ENCODE measurements around the gene HIBCH. TPM values are rescaled to one million over a fixed set of nuclear protein-coding genes. Genes with fewer than 3 reads are reported as not detected.

Gene HIBCH
- total RNA-seq, 1 donor from 2014 or later: 64.0 TPM

DNA sequence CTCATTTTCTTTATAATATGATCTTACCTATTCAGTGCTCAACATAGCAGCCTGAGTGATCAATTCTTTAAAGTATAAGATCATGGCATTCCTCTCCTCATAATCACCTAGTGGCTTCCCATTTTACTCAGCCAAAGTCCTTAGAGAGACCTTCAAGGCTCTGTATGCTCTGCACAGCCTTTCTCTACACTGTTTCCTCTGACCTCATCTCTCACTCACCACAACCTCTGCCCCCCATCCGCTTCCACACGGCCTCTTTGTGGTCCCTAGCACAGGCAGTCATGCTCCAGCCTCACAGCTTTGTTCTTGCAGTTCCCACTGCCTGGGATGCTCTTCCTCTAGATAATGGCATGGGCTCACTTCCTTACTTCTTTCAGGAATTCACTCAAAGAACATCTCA, 109.2 kb downstream of the HIBCH start:
- no peak for DNase-seq (ENCODE audit: low spot score in 2 of 2, unreplicated experiment in 2 of 2)
- Mint-ChIP-seq H3K27me3 (ENCODE audit: low read depth) (no peaks in the 10 kb centered on the region), H3K4me3 (no peak overlapping the region), H3K4me1 (peaks cover 20% of the 10 kb centered on the region), H3K9me3 (no peaks in the 10 kb centered on the region), H3K36me3 (peaks cover 4% of the 10 kb centered on the region), H3K27ac (no peak overlapping the region)
- TF ChIP-seq, protein P1, sequence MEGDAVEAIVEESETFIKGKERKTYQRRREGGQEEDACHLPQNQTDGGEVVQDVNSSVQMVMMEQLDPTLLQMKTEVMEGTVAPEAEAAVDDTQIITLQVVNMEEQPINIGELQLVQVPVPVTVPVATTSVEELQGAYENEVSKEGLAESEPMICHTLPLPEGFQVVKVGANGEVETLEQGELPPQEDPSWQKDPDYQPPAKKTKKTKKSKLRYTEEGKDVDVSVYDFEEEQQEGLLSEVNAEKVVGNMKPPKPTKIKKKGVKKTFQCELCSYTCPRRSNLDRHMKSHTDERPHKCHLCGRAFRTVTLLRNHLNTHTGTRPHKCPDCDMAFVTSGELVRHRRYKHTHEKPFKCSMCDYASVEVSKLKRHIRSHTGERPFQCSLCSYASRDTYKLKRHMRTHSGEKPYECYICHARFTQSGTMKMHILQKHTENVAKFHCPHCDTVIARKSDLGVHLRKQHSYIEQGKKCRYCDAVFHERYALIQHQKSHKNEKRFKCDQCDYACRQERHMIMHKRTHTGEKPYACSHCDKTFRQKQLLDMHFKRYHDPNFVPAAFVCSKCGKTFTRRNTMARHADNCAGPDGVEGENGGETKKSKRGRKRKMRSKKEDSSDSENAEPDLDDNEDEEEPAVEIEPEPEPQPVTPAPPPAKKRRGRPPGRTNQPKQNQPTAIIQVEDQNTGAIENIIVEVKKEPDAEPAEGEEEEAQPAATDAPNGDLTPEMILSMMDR (IDR thresholded peaks at IDR 0.05; ENCODE audit: unreplicated experiment): no peak

DNA sequence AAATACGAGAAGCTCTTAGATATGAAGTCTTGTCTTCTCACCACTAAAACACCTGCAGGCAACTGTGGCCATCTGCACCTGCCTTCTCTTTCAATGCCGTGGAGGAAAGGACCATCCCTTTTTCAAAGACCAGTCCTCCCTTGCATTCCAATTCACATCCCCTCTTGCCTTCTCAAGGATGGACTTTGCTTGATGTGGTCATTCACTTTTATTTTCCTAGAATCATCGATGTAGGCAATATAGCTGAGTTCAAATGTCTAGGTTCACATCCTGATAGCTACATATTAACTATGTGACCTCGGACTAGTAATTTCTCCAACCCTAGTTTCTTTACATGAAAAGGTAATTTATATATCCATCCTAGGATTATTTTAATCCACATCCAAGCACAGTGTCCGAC, 110.1 kb downstream of the HIBCH start:
- H3K4me1 Mint-ChIP-seq: peaks cover 15% of the 10 kb centered on the region
- DNase-seq (ENCODE audit: low spot score in 2 of 2, unreplicated experiment in 2 of 2): no peak
- peaks cover 5% of the 10 kb centered on the region for H3K36me3 Mint-ChIP-seq
- TF ChIP-seq, protein P1 (IDR thresholded peaks at IDR 0.05; ENCODE audit: unreplicated experiment): no peak
- H3K4me3 Mint-ChIP-seq: no peak overlapping the region
- H3K27me3 Mint-ChIP-seq (ENCODE audit: low read depth): no peaks in the 10 kb centered on the region
- no peak overlapping the region for H3K27ac Mint-ChIP-seq
- H3K9me3 Mint-ChIP-seq: no peaks in the 10 kb centered on the region

DNA sequence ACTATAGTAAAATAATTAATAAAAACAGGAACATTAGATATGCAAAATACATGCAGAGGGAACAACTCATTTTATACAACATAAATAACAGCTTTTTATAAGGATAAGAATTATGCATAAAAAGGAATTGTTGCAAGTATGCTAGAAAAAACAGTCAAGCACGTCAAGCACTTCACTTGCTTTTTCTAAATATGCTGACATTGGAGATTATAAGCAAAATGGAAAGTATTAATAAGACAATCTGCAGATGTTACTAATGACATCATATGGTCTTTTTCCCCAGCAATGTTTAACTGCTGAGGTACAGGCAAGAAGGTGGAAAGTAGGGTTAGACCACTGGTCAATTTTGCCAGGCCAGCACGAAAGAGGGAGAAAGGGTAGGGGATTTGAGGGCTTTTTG, 111.7 kb downstream of the HIBCH start:
- no peaks in the 10 kb centered on the region for H3K9me3 Mint-ChIP-seq
- no peak overlapping the region for H3K27ac Mint-ChIP-seq
- no peak overlapping the region for H3K4me3 Mint-ChIP-seq
- no peaks in the 10 kb centered on the region for H3K27me3 Mint-ChIP-seq (ENCODE audit: low read depth)
- H3K36me3 Mint-ChIP-seq: peaks cover 10% of the 10 kb centered on the region
- TF ChIP-seq, protein P1 (IDR thresholded peaks at IDR 0.05; ENCODE audit: unreplicated experiment): no peak
- no peak for DNase-seq (ENCODE audit: low spot score in 2 of 2, unreplicated experiment in 2 of 2)
- H3K4me1 Mint-ChIP-seq: peaks cover 6% of the 10 kb centered on the region

DNA sequence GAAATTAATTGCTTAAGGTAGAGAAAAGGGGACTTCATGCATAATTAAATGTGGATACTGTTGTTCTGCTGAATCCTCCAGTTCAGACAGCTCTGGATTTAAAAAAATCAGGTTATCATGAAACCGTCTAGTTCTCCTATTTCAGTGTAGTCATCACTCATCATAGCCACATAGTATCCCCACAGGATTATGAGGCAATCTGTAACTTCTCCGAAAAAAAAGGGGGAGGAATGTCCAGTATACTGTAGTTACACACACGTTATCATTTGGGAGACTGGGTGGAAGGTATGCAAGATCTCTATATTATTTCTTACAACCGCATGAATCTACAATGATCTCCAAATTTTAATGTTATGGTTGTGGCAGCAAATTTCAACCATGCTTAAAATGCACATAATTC, 114.0 kb downstream of the HIBCH start:
- DNase-seq (ENCODE audit: low spot score in 2 of 2, unreplicated experiment in 2 of 2): no peak
- peaks cover 13% of the 10 kb centered on the region for H3K4me1 Mint-ChIP-seq
- H3K4me3 Mint-ChIP-seq: no peak overlapping the region
- H3K27ac Mint-ChIP-seq: no peak overlapping the region
- peaks cover 12% of the 10 kb centered on the region for H3K36me3 Mint-ChIP-seq
- no peaks in the 10 kb centered on the region for H3K9me3 Mint-ChIP-seq
- H3K27me3 Mint-ChIP-seq (ENCODE audit: low read depth): no peaks in the 10 kb centered on the region
- TF ChIP-seq, protein P1 (IDR thresholded peaks at IDR 0.05; ENCODE audit: unreplicated experiment): no peak

DNA sequence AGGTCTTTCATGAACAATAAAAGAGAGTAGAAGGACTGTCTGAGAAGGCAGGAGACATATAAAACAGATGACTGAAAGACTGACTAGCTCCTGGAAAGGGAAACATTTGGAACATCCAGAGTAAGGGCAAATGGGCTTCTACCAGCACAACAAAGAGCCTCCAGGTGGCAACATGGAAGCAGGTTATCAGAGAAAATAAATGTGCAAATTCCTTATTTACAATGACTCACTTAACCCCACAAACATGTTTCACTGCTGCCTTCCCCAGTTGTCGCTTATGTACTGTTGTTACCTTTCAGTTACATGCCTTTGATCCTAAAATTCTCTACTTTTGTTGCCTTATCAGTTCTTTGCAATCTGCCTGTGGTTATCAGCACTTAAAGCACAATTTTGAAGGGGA, 117.0 kb downstream of the HIBCH start:
- no peaks in the 10 kb centered on the region for H3K27me3 Mint-ChIP-seq (ENCODE audit: low read depth)
- TF ChIP-seq, protein P1 (IDR thresholded peaks at IDR 0.05; ENCODE audit: unreplicated experiment): no peak
- H3K27ac Mint-ChIP-seq: no peak overlapping the region
- H3K36me3 Mint-ChIP-seq: peaks cover 30% of the 10 kb centered on the region
- DNase-seq (ENCODE audit: low spot score in 2 of 2, unreplicated experiment in 2 of 2): no peak
- H3K4me3 Mint-ChIP-seq: no peak overlapping the region
- peaks cover 13% of the 10 kb centered on the region for H3K4me1 Mint-ChIP-seq
- H3K9me3 Mint-ChIP-seq: no peaks in the 10 kb centered on the region

DNA sequence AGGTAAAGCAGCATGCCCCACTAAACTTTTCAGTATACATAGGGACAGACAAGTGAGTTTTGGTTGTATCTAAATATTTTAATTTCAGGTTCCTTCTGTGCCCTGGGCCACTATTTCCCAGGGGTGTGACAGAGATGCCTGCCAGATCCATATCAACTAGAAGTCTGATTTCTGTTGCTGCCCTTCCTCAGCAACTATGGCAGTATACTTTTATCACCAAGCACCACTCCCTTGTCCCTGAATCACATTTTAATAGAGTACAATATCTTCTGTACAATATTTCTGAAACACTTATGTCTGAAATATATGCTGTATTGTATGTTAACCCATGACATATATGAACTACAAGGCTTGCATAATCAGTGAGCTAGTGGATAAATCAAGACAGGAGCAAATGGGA, 117.6 kb downstream of the HIBCH start:
- Mint-ChIP-seq H3K4me3 (no peak overlapping the region), H3K36me3 (peaks cover 35% of the 10 kb centered on the region), H3K9me3 (no peaks in the 10 kb centered on the region), H3K27me3 (ENCODE audit: low read depth) (no peaks in the 10 kb centered on the region), H3K4me1 (peaks cover 13% of the 10 kb centered on the region), H3K27ac (no peak overlapping the region)
- TF ChIP-seq, protein P1 (IDR thresholded peaks at IDR 0.05; ENCODE audit: unreplicated experiment): no peak
- DNase-seq (ENCODE audit: low spot score in 2 of 2, unreplicated experiment in 2 of 2): no peak
